Testis (tissue), 3 donors: ENCODE data around the gene HBP1. TPM values are rescaled to one million over a fixed set of nuclear protein-coding genes. Genes with fewer than 3 reads are reported as not detected.
"Not testable (repeated sequence)": the region's sequence is repeated elsewhere in the genome, so short reads cannot be mapped to it uniquely, and the experiment has no call there.

Source experiments
- DNase-seq: peaks from one replicate; pipeline ENCODE4 v3.0.0-alpha.2; 2019
- H3K27ac ChIP-seq, 2 donors: fragments of 200-600 bp; sonication (generic); one replicate each; pipeline ENCODE4 v1.5.1; 2019
- H3K27me3 ChIP-seq: fragments of 200-600 bp; sonication (generic); one replicate; pipeline ENCODE4 v1.5.1; 2019
- H3K36me3 ChIP-seq: fragments of 200-600 bp; sonication (generic); one replicate; pipeline ENCODE4 v1.5.1; 2017; ENCODE audit warnings: low read depth; ENCODE audit errors: missing control alignments
- H3K4me1 ChIP-seq: fragments of 200-600 bp; sonication (generic); one replicate; pipeline ENCODE4 v1.5.1; 2019
- H3K4me3 ChIP-seq, 2 donors: fragments of 200-600 bp; sonication (generic); one replicate each; pipeline ENCODE4 v1.5.1; 2017 to 2019
- H3K9me3 ChIP-seq: fragments of 200-600 bp; sonication (generic); one replicate; pipeline ENCODE4 v1.5.1; 2017
- POLR2A ChIP-seq: fragments of 450-650 bp; IDR thresholded peaks from one replicate; pipeline ENCODE4 v1.6.1; 2017; ENCODE audit warnings: antibody characterized with exemption, mild to moderate bottlenecking, moderate library complexity
- WGBS, 2 donors: methylation state at CpG; one replicate each; pipeline ENCODE4 v1.1.5; 2018; 5-methylcytosine and 5-hydroxymethylcytosine counted together
- intact Hi-C: fragments of 100-400 bp; cut with DNase I; formaldehyde crosslinking; loops from one replicate; pipeline ENCODE4 v1.15.1; 2023; ENCODE audit warnings: low total_unique reads
- polyA plus RNA-seq: library from polyadenylated mRNA; stranded (reverse); fragments of 350-450 nt; fragmentation: Illumina TruSeq; extraction: RNeasy Lipid Tissue Mini Kit (QIAGEN cat#74804); gene quantifications from one replicate; pipeline ENCODE4 v1.2.3, GENCODE V29; 2014; ENCODE audit warnings: low read depth, low replicate concordance; ENCODE audit not compliant: insufficient read depth
- total RNA-seq, 2 donors: library from RNA; depleted of rRNA; stranded (reverse); fragments of >200 nt; gene quantifications; one replicate each; pipeline ENCODE4 v1.2.3, GENCODE V29; 2016
- TF ChIP-seq, protein P1 (sequence below), 3 experiments: fragments of 450-650 bp in 2 of 3; fragments of 200-600 bp in 1 of 3; sonication (generic) in 1 of 3; IDR thresholded peaks; one replicate each; pipeline ENCODE4 v1.5.1; 2016 to 2019; ENCODE audit warnings: antibody characterized with exemption in 3 of 3, mild to moderate bottlenecking in 2 of 3, moderate library complexity in 1 of 3

Gene HBP1
- total and polyA plus RNA-seq, 3 donors from 2014 or later = 107 to 134 (median 127) TPM

DNA sequence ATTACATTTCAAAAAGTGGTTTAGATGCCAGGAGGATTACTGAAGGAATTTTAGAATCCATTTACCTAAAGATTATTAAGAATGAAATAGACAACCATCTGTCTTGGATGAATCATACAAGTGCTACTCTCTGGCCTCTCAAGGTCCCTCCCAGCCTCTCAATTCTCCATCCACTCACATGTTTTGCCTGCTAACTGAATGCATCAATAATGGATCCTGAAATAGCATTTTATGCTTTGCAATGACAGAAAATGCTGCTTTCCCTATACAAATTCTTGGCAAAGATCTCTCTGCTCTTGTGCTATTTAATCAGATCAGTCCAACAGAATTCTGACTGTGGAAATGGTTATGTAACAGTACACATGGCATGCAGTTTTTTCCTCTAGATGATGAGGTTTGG lies 68.1 kb downstream of the HBP1 start:
- intact Hi-C loops = no loop called here

DNA sequence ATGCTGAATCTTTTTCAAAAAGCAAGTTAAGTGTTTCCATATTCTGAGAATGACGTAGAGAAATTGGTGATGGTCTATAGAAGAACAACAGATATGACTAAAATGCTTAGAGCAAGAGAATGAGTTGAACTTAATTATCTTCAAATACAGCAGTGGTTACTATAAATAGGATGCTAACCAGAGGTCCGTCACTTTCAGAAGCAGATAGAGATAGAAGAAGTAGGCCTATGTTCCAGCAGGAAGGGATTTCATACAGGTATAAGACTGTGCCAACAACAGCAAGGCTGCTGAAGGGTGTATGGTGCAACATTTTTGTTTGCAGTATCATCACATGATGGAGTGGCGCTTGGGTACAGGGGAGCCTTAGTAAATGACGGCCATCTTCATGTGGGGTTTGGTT lies 68.6 kb downstream of the HBP1 start:
- intact Hi-C loops = no loop called here
- Histone ChIP-seq H3K9me3 (no peaks in the 10 kb centered on the region), H3K27ac (no peak overlapping the region), H3K36me3 (no peaks in the 10 kb centered on the region), H3K27me3 (no peaks in the 10 kb centered on the region), H3K4me3 (no peak overlapping the region), H3K4me1 (no peaks in the 10 kb centered on the region)
- WGBS, 2 donors = 90 to 91% methylated on average over 4 of the region's 4 CpGs
- TF ChIP-seq, protein P1, sequence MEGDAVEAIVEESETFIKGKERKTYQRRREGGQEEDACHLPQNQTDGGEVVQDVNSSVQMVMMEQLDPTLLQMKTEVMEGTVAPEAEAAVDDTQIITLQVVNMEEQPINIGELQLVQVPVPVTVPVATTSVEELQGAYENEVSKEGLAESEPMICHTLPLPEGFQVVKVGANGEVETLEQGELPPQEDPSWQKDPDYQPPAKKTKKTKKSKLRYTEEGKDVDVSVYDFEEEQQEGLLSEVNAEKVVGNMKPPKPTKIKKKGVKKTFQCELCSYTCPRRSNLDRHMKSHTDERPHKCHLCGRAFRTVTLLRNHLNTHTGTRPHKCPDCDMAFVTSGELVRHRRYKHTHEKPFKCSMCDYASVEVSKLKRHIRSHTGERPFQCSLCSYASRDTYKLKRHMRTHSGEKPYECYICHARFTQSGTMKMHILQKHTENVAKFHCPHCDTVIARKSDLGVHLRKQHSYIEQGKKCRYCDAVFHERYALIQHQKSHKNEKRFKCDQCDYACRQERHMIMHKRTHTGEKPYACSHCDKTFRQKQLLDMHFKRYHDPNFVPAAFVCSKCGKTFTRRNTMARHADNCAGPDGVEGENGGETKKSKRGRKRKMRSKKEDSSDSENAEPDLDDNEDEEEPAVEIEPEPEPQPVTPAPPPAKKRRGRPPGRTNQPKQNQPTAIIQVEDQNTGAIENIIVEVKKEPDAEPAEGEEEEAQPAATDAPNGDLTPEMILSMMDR (IDR thresholded peaks at IDR 0.05) = no peak
- no peak for TF ChIP-seq POLR2A
- no peak for DNase-seq

More for the DNA sequence above, 68.1 kb downstream of the HBP1 start:
- H3K4me1 ChIP-seq = no peaks in the 10 kb centered on the region
- TF ChIP-seq, protein P1 (IDR thresholded peaks at IDR 0.05) = no peak
- no peak for TF ChIP-seq POLR2A
- no peak overlapping the region for H3K27ac ChIP-seq
- no peaks in the 10 kb centered on the region for H3K9me3 ChIP-seq
- no peaks in the 10 kb centered on the region for H3K27me3 ChIP-seq
- no peaks in the 10 kb centered on the region for H3K36me3 ChIP-seq
- no peak overlapping the region for H3K4me3 ChIP-seq
- no peak for DNase-seq

DNA sequence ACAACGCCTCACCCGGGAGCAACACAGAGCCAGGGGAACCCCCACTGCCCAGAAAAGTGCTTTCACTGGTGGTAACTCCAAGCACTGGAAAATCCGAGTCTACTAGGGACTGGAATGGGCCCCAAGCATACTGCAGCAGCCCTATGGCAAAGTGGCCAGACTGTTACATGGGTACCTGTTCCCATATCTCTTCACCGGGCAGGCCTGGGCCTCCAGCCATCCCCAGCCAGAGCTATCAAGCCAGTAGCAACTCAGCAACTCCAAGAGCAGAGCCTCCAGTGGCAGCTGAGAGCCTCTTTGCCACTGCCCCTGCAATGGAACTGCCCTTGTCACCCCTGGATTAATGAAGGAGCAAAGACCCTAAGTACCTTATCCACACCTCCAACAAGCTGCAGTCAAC lies 73.5 kb downstream of the HBP1 start:
- WGBS, 2 donors = 90 to 97% methylated on average over 4 of the region's 4 CpGs
- intact Hi-C loops = no loop called here
- no peaks in the 10 kb centered on the region for H3K4me1 ChIP-seq
- H3K9me3 ChIP-seq = no peaks in the 10 kb centered on the region
- H3K27me3 ChIP-seq = no peaks in the 10 kb centered on the region
- no peak for TF ChIP-seq POLR2A
- TF ChIP-seq, protein P1 (IDR thresholded peaks at IDR 0.05) = no peak
- H3K4me3 ChIP-seq = no peak overlapping the region
- no peaks in the 10 kb centered on the region for H3K36me3 ChIP-seq
- no peak for DNase-seq
- no peak overlapping the region for H3K27ac ChIP-seq

DNA sequence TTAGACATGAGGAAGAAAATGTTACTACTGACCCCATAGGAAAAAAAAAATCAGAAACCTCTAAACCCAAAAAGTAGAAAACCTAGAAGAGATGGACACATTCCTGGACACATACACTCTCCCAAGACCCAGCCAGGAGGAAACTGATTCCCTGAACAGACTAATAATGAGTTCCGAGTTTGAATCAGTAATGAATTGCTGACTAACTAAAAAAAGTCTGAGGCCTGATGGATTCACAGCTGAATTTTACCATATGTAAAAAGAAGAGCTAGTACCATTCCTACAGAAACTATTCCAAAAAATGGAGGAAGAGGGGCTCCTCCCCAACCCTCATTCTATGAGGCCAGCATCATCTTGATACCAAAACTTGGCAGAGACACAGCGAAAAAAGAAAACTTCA lies 75.8 kb downstream of the HBP1 start:
- no peak overlapping the region for H3K27ac ChIP-seq
- H3K27me3 ChIP-seq = no peaks in the 10 kb centered on the region
- whole genome bisulfite sequencing, 2 donors = 94 to 95% methylated on average over 2 of the region's 2 CpGs
- H3K4me3 ChIP-seq = no peak overlapping the region
- no peak for TF ChIP-seq POLR2A
- TF ChIP-seq, protein P1 (IDR thresholded peaks at IDR 0.05) = no peak
- H3K36me3 ChIP-seq = no peaks in the 10 kb centered on the region
- intact Hi-C loops = no loop called here
- no peaks in the 10 kb centered on the region for H3K4me1 ChIP-seq
- DNase-seq = no peak
- H3K9me3 ChIP-seq = no peaks in the 10 kb centered on the region

DNA sequence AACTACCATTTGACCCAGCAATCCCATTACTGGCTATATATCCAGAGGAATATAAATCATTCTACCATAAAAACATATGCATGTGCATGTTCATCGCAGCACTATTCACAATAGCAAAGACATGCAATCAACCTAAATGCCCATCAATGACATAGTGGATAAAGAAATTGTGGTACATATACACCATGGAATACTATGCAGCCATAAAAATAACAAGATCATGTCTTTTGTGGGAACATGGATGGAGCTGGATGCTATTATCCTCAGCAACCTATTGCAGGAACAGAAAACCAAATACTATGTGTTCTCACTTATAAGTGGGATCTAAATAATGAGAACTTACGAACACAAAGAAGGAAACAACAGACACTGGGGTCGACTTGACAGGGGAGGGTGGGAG lies 78.0 kb downstream of the HBP1 start:
- 95% methylated on average over 3 of the region's 3 CpGs for WGBS, 2 donors
- H3K9me3 ChIP-seq, intact Hi-C loops, DNase-seq, H3K4me3 ChIP-seq, H3K4me1 ChIP-seq, H3K27me3 ChIP-seq, H3K27ac ChIP-seq, H3K36me3 ChIP-seq: not testable (repeated sequence)
